ENCODE data around the gene KCTD7.
"Not testable (repeated sequence)": the region's sequence is repeated elsewhere in the genome, so short reads cannot be mapped to it uniquely, and the experiment has no call there.

GRCh38 chr7:66591058-66591798 lies 37.5 kb upstream of the KCTD7 start:
- not testable (repeated sequence) for TF ChIP-seq EP300, POLR2A (IDR thresholded peaks at IDR 0.05)
- TF ChIP-seq, protein P1, sequence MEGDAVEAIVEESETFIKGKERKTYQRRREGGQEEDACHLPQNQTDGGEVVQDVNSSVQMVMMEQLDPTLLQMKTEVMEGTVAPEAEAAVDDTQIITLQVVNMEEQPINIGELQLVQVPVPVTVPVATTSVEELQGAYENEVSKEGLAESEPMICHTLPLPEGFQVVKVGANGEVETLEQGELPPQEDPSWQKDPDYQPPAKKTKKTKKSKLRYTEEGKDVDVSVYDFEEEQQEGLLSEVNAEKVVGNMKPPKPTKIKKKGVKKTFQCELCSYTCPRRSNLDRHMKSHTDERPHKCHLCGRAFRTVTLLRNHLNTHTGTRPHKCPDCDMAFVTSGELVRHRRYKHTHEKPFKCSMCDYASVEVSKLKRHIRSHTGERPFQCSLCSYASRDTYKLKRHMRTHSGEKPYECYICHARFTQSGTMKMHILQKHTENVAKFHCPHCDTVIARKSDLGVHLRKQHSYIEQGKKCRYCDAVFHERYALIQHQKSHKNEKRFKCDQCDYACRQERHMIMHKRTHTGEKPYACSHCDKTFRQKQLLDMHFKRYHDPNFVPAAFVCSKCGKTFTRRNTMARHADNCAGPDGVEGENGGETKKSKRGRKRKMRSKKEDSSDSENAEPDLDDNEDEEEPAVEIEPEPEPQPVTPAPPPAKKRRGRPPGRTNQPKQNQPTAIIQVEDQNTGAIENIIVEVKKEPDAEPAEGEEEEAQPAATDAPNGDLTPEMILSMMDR (IDR thresholded peaks at IDR 0.05) = not testable (repeated sequence)

All from sigmoid colon (tissue), 4 donors.